GM23248 (cell line): ENCODE measurements around the gene LPP. TPM values are rescaled to one million over a fixed set of nuclear protein-coding genes. Genes with fewer than 3 reads are reported as not detected.

Experiments used
- DNase-seq: peaks from one replicate; pipeline ENCODE4 v3.0.0-alpha.2; 2015
- H2AFZ ChIP-seq: fragments of 200-600 bp; sonication (generic); 2 replicates; pipeline ENCODE4 v1.6.1; 2016; ENCODE audit warnings: antibody characterized with exemption
- H3F3A ChIP-seq: fragments of 200-600 bp; sonication (generic); 2 replicates; pipeline ENCODE4 v1.6.1; 2016; ENCODE audit warnings: mild to moderate bottlenecking, antibody characterized with exemption, mixed run types; ENCODE audit not compliant: insufficient read depth
- H3K27ac ChIP-seq: fragments of 200-600 bp; sonication (generic); 2 replicates; pipeline ENCODE4 v1.5.1; 2016; ENCODE audit warnings: mild to moderate bottlenecking
- H3K27me3 ChIP-seq: fragments of 200-600 bp; sonication (generic); replicated peaks from 2 replicates; pipeline ENCODE4 v1.6.1; 2016; ENCODE audit warnings: mild to moderate bottlenecking; ENCODE audit not compliant: insufficient read depth
- H3K36me3 ChIP-seq: fragments of 200-600 bp; sonication (generic); 2 replicates; pipeline ENCODE4 v1.6.1; 2016; ENCODE audit warnings: low read depth, mild to moderate bottlenecking
- H3K4me1 ChIP-seq: fragments of 200-600 bp; sonication (generic); 2 replicates; pipeline ENCODE4 v1.6.1; 2016; ENCODE audit warnings: mild to moderate bottlenecking; ENCODE audit not compliant: insufficient read depth
- H3K4me2 ChIP-seq: fragments of 200-600 bp; sonication (generic); one replicate; pipeline ENCODE4 v1.6.1; 2016; ENCODE audit warnings: mild to moderate bottlenecking; ENCODE audit not compliant: unreplicated experiment
- H3K4me3 ChIP-seq: fragments of 200-600 bp; sonication (generic); 2 replicates; pipeline ENCODE4 v1.5.1; 2016; ENCODE audit warnings: mild to moderate bottlenecking
- H3K79me2 ChIP-seq: fragments of 200-600 bp; sonication (generic); 2 replicates; pipeline ENCODE4 v1.6.1; 2016; ENCODE audit warnings: mild to moderate bottlenecking; ENCODE audit not compliant: insufficient read depth
- H3K9ac ChIP-seq: fragments of 200-600 bp; sonication (generic); 2 replicates; pipeline ENCODE4 v1.6.1; 2016; ENCODE audit warnings: mild to moderate bottlenecking
- H3K9me2 ChIP-seq: fragments of 200-600 bp; sonication (generic); 2 replicates; pipeline ENCODE4 v1.6.1; 2016; ENCODE audit warnings: mixed run types, mild to moderate bottlenecking, moderate library complexity; ENCODE audit not compliant: insufficient read depth
- H3K9me3 ChIP-seq: fragments of 200-600 bp; sonication (generic); one replicate; pipeline ENCODE4 v1.6.1; 2017; ENCODE audit warnings: low read depth
- H4K20me1 ChIP-seq: fragments of 200-600 bp; sonication (generic); 2 replicates; pipeline ENCODE4 v1.6.0; 2016; ENCODE audit not compliant: insufficient read depth
- EZH2 ChIP-seq: fragments of 200-600 bp; sonication (generic); IDR thresholded peaks from 2 replicates; pipeline ENCODE4 v1.6.1; 2018; ENCODE audit warnings: antibody characterized with exemption, mild to moderate bottlenecking; ENCODE audit not compliant: insufficient read depth, poor library complexity, severe bottlenecking
- EZH2phosphoT487 ChIP-seq: fragments of 200-600 bp; sonication (generic); IDR thresholded peaks from 2 replicates; pipeline ENCODE4 v1.6.1; 2018; ENCODE audit warnings: antibody characterized with exemption, moderate library complexity, mild to moderate bottlenecking, low read depth; ENCODE audit not compliant: insufficient read depth
- WGBS, 2 experiments: methylation state at CpG; one replicate each; pipeline ENCODE4 v1.1.6; 2015 to 2017; ENCODE audit warnings: low lambda C conversion rate in 2 of 2, low coverage in 1 of 2; ENCODE audit errors: missing lambda C conversion rate in 2 of 2; 5-methylcytosine and 5-hydroxymethylcytosine counted together
- in situ Hi-C: fragments of 300-500 bp; cut with MboI; formaldehyde crosslinking; loops from 2 replicates; pipeline ENCODE4 v1.15.0; 2020
- polyA plus RNA-seq: library from polyadenylated mRNA; unstranded; fragments of >200 nt; fragmentation: Nextera tagmentation; extraction: Ambion mirVana; gene quantifications from 2 replicates; pipeline ENCODE4 v1.2.1, GENCODE V29; 2016
- total RNA-seq: library from RNA; depleted of rRNA; stranded (reverse); fragments of >200 nt; shearing (Covaris generic); gene quantifications from 2 replicates; pipeline ENCODE4 v1.2.3, GENCODE V29; 2014

LPP gene
- total and polyA plus RNA-seq, 2 experiments from 2014 or later: 42.8 to 61.7 TPM

DNA sequence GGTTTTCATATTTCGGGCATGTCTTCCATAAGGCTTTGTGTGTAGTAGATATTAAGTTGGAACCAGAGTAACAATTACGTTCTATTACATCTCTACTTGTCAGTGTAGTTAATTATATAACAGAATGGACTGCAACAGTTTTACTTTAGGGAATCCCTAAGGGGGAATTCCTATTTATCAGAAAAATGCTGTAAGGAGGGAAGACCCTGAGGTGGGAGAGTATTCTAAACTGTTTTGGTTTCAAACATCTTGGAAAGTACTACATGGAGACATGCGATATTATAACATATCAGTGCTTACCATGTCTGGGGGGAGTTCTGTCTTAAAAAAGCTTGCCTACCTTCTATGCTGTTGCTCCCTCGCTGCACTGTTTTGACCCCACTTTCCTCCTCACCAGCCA is 238.1 kb downstream of the LPP start:
- TF ChIP-seq EZH2: no peak
- TF ChIP-seq EZH2phosphoT487: no peak
- Histone ChIP-seq H3K27me3 (no peaks in the 10 kb centered on the region), H3K79me2 (peaks cover 87% of the 10 kb centered on the region), H3K4me3 (no peak overlapping the region), H3K36me3 (no peaks in the 10 kb centered on the region), H3K9me2 (no peaks in the 10 kb centered on the region), H3F3A (no peaks in the 10 kb centered on the region), H4K20me1 (no peaks in the 10 kb centered on the region), H3K4me2 (no peak overlapping the region), H3K9me3 (no peaks in the 10 kb centered on the region), H3K9ac (no peak overlapping the region), H3K27ac (no peak overlapping the region), H2AFZ (no peak overlapping the region), H3K4me1 (peaks cover 8% of the 10 kb centered on the region)
- in situ Hi-C loops: no loop called here
- DNase-seq: no peak
- 96 to 97% methylated on average over 4 of the region's 4 CpGs for WGBS, 2 experiments

DNA sequence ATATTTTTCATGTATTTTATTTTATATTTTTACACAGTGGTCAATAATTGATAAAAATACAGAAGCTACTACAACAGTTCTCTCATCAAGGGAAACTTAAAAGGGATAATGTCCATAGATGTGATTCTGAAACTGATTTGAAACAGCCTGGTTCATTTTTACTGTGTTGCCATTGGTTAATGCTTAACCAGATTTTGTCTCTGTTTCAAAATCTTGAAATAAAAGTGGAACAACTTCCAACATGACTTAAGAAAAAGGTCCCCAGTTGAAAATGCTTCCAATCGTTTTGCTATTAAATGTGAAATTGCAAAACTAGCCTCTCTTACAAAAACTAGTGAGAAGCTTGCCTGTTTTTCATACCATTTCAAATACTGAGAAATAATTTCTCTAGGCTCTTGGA is 240.7 kb downstream of the LPP start:
- WGBS, 2 experiments: 21 to 22% methylated on average over 1 of the region's 1 CpG
- no peak for DNase-seq
- Histone ChIP-seq H3K4me3 (no peak overlapping the region), H2AFZ (no peak overlapping the region), H3K79me2 (peaks cover 86% of the 10 kb centered on the region), H3K36me3 (no peaks in the 10 kb centered on the region), H3K4me1 (peaks cover 8% of the 10 kb centered on the region), H4K20me1 (no peaks in the 10 kb centered on the region), H3K27ac (no peak overlapping the region), H3K27me3 (no peaks in the 10 kb centered on the region), H3K4me2 (no peak overlapping the region), H3K9me2 (no peaks in the 10 kb centered on the region), H3K9ac (no peak overlapping the region), H3F3A (no peaks in the 10 kb centered on the region), H3K9me3 (no peaks in the 10 kb centered on the region)
- in situ Hi-C loops: no loop called here
- TF ChIP-seq EZH2 (no peak), EZH2phosphoT487 (no peak)

DNA sequence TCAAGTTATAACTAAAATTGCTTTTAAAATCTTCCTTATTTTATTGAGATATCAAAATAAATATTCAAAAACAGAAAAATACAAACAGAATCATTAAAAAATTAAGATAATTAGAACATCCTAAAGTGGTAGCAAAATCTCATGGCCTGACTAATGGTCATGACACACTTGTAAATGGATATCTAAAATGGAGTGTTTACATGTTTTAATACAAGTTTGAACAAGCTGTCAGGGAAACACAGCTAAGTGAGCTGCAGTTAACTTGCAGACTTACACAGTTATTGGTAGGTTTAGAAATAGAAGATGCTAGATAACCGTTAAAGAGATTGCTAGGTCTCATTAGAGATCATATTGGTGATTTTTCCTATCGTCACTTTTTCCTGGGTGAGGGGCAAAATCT is 242.3 kb downstream of the LPP start:
- H2AFZ ChIP-seq: no peak overlapping the region
- H3K4me2 ChIP-seq: no peak overlapping the region
- H4K20me1 ChIP-seq: no peaks in the 10 kb centered on the region
- peaks cover 86% of the 10 kb centered on the region for H3K79me2 ChIP-seq
- H3K4me3 ChIP-seq: no peak overlapping the region
- DNase-seq: no peak
- H3F3A ChIP-seq: no peaks in the 10 kb centered on the region
- no peak overlapping the region for H3K27ac ChIP-seq
- H3K27me3 ChIP-seq: no peaks in the 10 kb centered on the region
- H3K36me3 ChIP-seq: no peaks in the 10 kb centered on the region
- 93 to 100% methylated on average over 2 of the region's 2 CpGs for WGBS, 2 experiments
- TF ChIP-seq EZH2 (no peak), EZH2phosphoT487 (no peak)
- in situ Hi-C loops: no loop called here
- H3K4me1 ChIP-seq: no peaks in the 10 kb centered on the region
- H3K9ac ChIP-seq: no peak overlapping the region
- H3K9me2 ChIP-seq: no peaks in the 10 kb centered on the region
- no peaks in the 10 kb centered on the region for H3K9me3 ChIP-seq

DNA sequence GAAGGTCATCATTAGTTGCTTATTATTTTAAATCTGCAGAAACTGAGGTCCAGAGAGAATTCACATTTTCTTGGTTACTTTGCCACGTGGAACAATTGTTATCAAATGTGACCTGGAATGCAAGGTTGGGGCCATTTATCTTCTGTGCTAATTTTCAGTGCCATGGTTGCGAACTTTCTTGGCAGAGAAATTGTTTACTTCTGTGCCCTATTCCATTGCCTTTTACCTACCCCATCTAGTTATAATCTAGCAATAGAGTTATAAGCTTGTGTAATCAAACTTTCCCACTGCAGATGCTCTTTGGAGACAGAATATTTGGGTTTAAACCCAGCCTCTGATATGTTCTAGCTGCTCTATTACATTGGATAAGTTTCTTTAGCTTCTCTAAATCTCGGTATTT is 242.9 kb downstream of the LPP start:
- Histone ChIP-seq H3K4me1 (no peaks in the 10 kb centered on the region), H3K27ac (no peak overlapping the region), H4K20me1 (no peaks in the 10 kb centered on the region), H2AFZ (no peak overlapping the region), H3K36me3 (no peaks in the 10 kb centered on the region), H3K9me3 (no peaks in the 10 kb centered on the region), H3K27me3 (no peaks in the 10 kb centered on the region), H3K4me2 (no peak overlapping the region), H3F3A (no peaks in the 10 kb centered on the region), H3K79me2 (peaks cover 88% of the 10 kb centered on the region), H3K4me3 (no peak overlapping the region), H3K9ac (no peak overlapping the region), H3K9me2 (no peaks in the 10 kb centered on the region)
- TF ChIP-seq EZH2phosphoT487: no peak
- no peak for TF ChIP-seq EZH2
- DNase-seq: no peak
- in situ Hi-C loops: no loop called here
- WGBS, 2 experiments: 78 to 82% methylated on average over 3 of the region's 3 CpGs
